Stimulated activated naive CD8-positive, alpha-beta T cell treated with anti-CD3 and anti-CD28 coated beads, Interleukin-15, amount 100 ng/mL, for 72 hours (primary cell): ENCODE data around the gene TBCEL.

ENCODE experiments used
- ATAC-seq: fragments of 150-1000 bp; cut with Tn5 transposase; 2 replicates; pipeline ENCODE4 v1.10.0; 2021; ENCODE audit warnings: mild to moderate bottlenecking, moderate library complexity
- DNase-seq, 2 donors: peaks; one replicate each; pipeline ENCODE4 v3.0.0; 2021 to 2022
- H3K27ac Mint-ChIP-seq, 2 donors: one replicate each; pipeline ENCODE4 v1.8.0; 2022; ENCODE audit warnings: mild to moderate bottlenecking in 2 of 2, mixed read lengths in 2 of 2, moderate library complexity in 2 of 2
- H3K27me3 Mint-ChIP-seq: one replicate; pipeline ENCODE4 v1.8.0; 2022; ENCODE audit warnings: mixed read lengths
- H3K4me1 Mint-ChIP-seq: one replicate; pipeline ENCODE4 v1.8.0; 2022; ENCODE audit warnings: mild to moderate bottlenecking, mixed read lengths
- H3K4me3 Mint-ChIP-seq, 2 donors: one replicate each; pipeline ENCODE4 v1.8.0; 2022; ENCODE audit warnings: mild to moderate bottlenecking in 2 of 2, mixed read lengths in 2 of 2, moderate library complexity in 1 of 2
- H3K9me3 Mint-ChIP-seq, 2 donors: one replicate each; pipeline ENCODE4 v1.8.0; 2022; ENCODE audit warnings: mixed read lengths in 2 of 2

The TBCEL gene

GRCh38 chr11:121023848-121024751 is at the start of gene TBCEL:
TSS of gene TBCEL (plus strand) at chr11:121024102. CDS start at chr11:121045691, 21,589 bp downstream.
- Mint-ChIP-seq H3K4me1 (peaks cover 22% of the 10 kb centered on the region), H3K27ac (peak within 1 kb of the TSS; percentile 96), H3K27me3 (peaks cover 1% of the 10 kb centered on the region), H3K9me3 (no peaks in the 10 kb centered on the region), H3K4me3 (peak within 1 kb of the TSS; percentile 86 to 93)
- DNase-seq (peak; percentile 65 to 82), ATAC-seq (peak; percentile 89)

GRCh38 chr11:120974466-120974865 is 49.4 kb upstream of the TBCEL start:
- ATAC-seq (no peak), DNase-seq (no peak)
- peaks cover 60% of the 10 kb centered on the region for H3K27me3 Mint-ChIP-seq
- H3K4me3 Mint-ChIP-seq, result no peak overlapping the region
- H3K27ac Mint-ChIP-seq, result no peak overlapping the region
- H3K9me3 Mint-ChIP-seq, result no peaks in the 10 kb centered on the region
- no peaks in the 10 kb centered on the region for H3K4me1 Mint-ChIP-seq

- Mint-ChIP-seq H3K9me3 (no peaks in the 10 kb centered on the region), H3K4me3 (no peak overlapping the region), H3K4me1 (no peaks in the 10 kb centered on the region), H3K27me3 (peaks cover 63% of the 10 kb centered on the region), H3K27ac (no peak overlapping the region)
- ATAC-seq (no peak), DNase-seq (no peak)
These were observed 48.9 kb upstream of the TBCEL start for GRCh38 chr11:120974965-120975364.

- DNase-seq, result no peak
- peaks cover 56% of the 10 kb centered on the region for H3K27me3 Mint-ChIP-seq
- no peak for ATAC-seq
- H3K27ac Mint-ChIP-seq, result no peak overlapping the region
- H3K4me3 Mint-ChIP-seq, result no peak overlapping the region
- H3K9me3 Mint-ChIP-seq, result no peaks in the 10 kb centered on the region
- no peaks in the 10 kb centered on the region for H3K4me1 Mint-ChIP-seq
These were observed 46.4 kb upstream of the TBCEL start for GRCh38 chr11:120977266-120978137.

- H3K4me3 Mint-ChIP-seq, result no peak overlapping the region
- no peak overlapping the region for H3K27ac Mint-ChIP-seq
- ATAC-seq (no peak), DNase-seq (no peak)
- no peaks in the 10 kb centered on the region for H3K4me1 Mint-ChIP-seq
- peaks cover 58% of the 10 kb centered on the region for H3K27me3 Mint-ChIP-seq
- H3K9me3 Mint-ChIP-seq, result no peaks in the 10 kb centered on the region
These were observed 45.2 kb upstream of the TBCEL start for GRCh38 chr11:120978701-120979100.

GRCh38 chr11:120985718-120986569 is 38.0 kb upstream of the TBCEL start:
- Mint-ChIP-seq H3K9me3 (no peaks in the 10 kb centered on the region), H3K4me1 (peaks cover 13% of the 10 kb centered on the region), H3K4me3 (peak overlapping the region; percentile 72 to 73), H3K27ac (peak overlapping the region in 1 of 2 donors; percentile 10), H3K27me3 (peaks cover 41% of the 10 kb centered on the region)
- ATAC-seq (peak; percentile 93), DNase-seq (peak; percentile 40 to 54)

- Mint-ChIP-seq H3K4me1 (peaks cover 13% of the 10 kb centered on the region), H3K9me3 (no peaks in the 10 kb centered on the region), H3K4me3 (no peak overlapping the region), H3K27me3 (peaks cover 23% of the 10 kb centered on the region), H3K27ac (no peak overlapping the region)
- ATAC-seq (no peak), DNase-seq (no peak)
These were observed 35.3 kb upstream of the TBCEL start for GRCh38 chr11:120988603-120989002.

GRCh38 chr11:120991830-120992686 is 31.8 kb upstream of the TBCEL start:
- no peak for DNase-seq
- H3K4me3 Mint-ChIP-seq, result no peak overlapping the region
- H3K27me3 Mint-ChIP-seq, result peaks cover 3% of the 10 kb centered on the region
- no peaks in the 10 kb centered on the region for H3K9me3 Mint-ChIP-seq
- peak; percentile 35 for ATAC-seq
- H3K4me1 Mint-ChIP-seq, result peaks cover 10% of the 10 kb centered on the region
- H3K27ac Mint-ChIP-seq, result no peak overlapping the region

GRCh38 chr11:120994091-120994859 is 29.6 kb upstream of the TBCEL start:
- DNase-seq (no peak), ATAC-seq (no peak)
- Mint-ChIP-seq H3K4me1 (peaks cover 10% of the 10 kb centered on the region), H3K4me3 (no peak overlapping the region), H3K9me3 (no peaks in the 10 kb centered on the region), H3K27ac (no peak overlapping the region), H3K27me3 (peaks cover 7% of the 10 kb centered on the region)

- ATAC-seq (no peak), DNase-seq (no peak)
- Mint-ChIP-seq H3K4me1 (peaks cover 10% of the 10 kb centered on the region), H3K27me3 (peaks cover 7% of the 10 kb centered on the region), H3K4me3 (no peak overlapping the region), H3K27ac (no peak overlapping the region), H3K9me3 (no peaks in the 10 kb centered on the region)
These were observed 28.7 kb upstream of the TBCEL start for GRCh38 chr11:120995184-120995583.

GRCh38 chr11:120996973-120997372 is 26.9 kb upstream of the TBCEL start:
- no peak overlapping the region for H3K4me3 Mint-ChIP-seq
- H3K9me3 Mint-ChIP-seq, result no peaks in the 10 kb centered on the region
- H3K27me3 Mint-ChIP-seq, result peaks cover 7% of the 10 kb centered on the region
- ATAC-seq, result no peak
- no peak overlapping the region for H3K27ac Mint-ChIP-seq
- DNase-seq, result no peak
- peaks cover 10% of the 10 kb centered on the region for H3K4me1 Mint-ChIP-seq

- H3K9me3 Mint-ChIP-seq, result no peaks in the 10 kb centered on the region
- peaks cover 7% of the 10 kb centered on the region for H3K27me3 Mint-ChIP-seq
- no peak for DNase-seq
- no peak overlapping the region for H3K27ac Mint-ChIP-seq
- H3K4me1 Mint-ChIP-seq, result peaks cover 10% of the 10 kb centered on the region
- ATAC-seq, result no peak
- no peak overlapping the region for H3K4me3 Mint-ChIP-seq
These were observed 25.3 kb upstream of the TBCEL start for GRCh38 chr11:120998581-120998980.

GRCh38 chr11:121004206-121004840 is 19.6 kb upstream of the TBCEL start:
- ATAC-seq, result no peak
- Mint-ChIP-seq H3K27ac (no peak overlapping the region), H3K9me3 (peaks cover 4 to 8% of the 10 kb centered on the region in 2 donors), H3K4me3 (no peak overlapping the region), H3K4me1 (no peaks in the 10 kb centered on the region), H3K27me3 (peaks cover 26% of the 10 kb centered on the region)
- DNase-seq, result no peak
